ENCODE measurements around the gene NPLOC4.

NPLOC4 gene

GRCh38 chr17:81549031-81549557 lies 87.8 kb downstream of the NPLOC4 start:
- H3K36me3 ChIP-seq (ENCODE audit: control insufficient read depth, low read depth, low read length): peaks cover 43% of the 10 kb centered on the region
- no peak overlapping the region for H3K27ac ChIP-seq (ENCODE audit: low read length)
- no peak overlapping the region for H3K9ac ChIP-seq (ENCODE audit: low read length)

GRCh38 chr17:81547614-81547982 lies 89.3 kb downstream of the NPLOC4 start:
- H3K27ac ChIP-seq (ENCODE audit: low read length): no peak overlapping the region
- peaks cover 48% of the 10 kb centered on the region for H3K36me3 ChIP-seq (ENCODE audit: control insufficient read depth, low read depth, low read length)
- H3K4me3 ChIP-seq (ENCODE audit: low read length): no peak overlapping the region
- H3K9ac ChIP-seq (ENCODE audit: low read length): no peak overlapping the region
- no peaks in the 10 kb centered on the region for H3K4me1 ChIP-seq (ENCODE audit: control insufficient read depth, low read depth, low read length)
- no peaks in the 10 kb centered on the region for H3K9me3 ChIP-seq (ENCODE audit: control insufficient read depth, low read depth, low read length)
- no peaks in the 10 kb centered on the region for H3K27me3 ChIP-seq (ENCODE audit: control insufficient read depth, insufficient read depth, low read length)

More at GRCh38 chr17:81549031-81549557, 87.8 kb downstream of the NPLOC4 start:
- H3K4me1 ChIP-seq (ENCODE audit: control insufficient read depth, low read depth, low read length): peaks cover 6% of the 10 kb centered on the region
- H3K27me3 ChIP-seq (ENCODE audit: control insufficient read depth, insufficient read depth, low read length): no peaks in the 10 kb centered on the region
- no peaks in the 10 kb centered on the region for H3K9me3 ChIP-seq (ENCODE audit: control insufficient read depth, low read depth, low read length)
- no peak overlapping the region for H3K4me3 ChIP-seq (ENCODE audit: low read length)

GRCh38 chr17:81546906-81547613 lies 89.9 kb downstream of the NPLOC4 start:
- H3K27ac ChIP-seq (ENCODE audit: low read length): no peak overlapping the region
- no peaks in the 10 kb centered on the region for H3K4me1 ChIP-seq (ENCODE audit: control insufficient read depth, low read depth, low read length)
- H3K9ac ChIP-seq (ENCODE audit: low read length): no peak overlapping the region
- no peaks in the 10 kb centered on the region for H3K9me3 ChIP-seq (ENCODE audit: control insufficient read depth, low read depth, low read length)
- peaks cover 48% of the 10 kb centered on the region for H3K36me3 ChIP-seq (ENCODE audit: control insufficient read depth, low read depth, low read length)
- no peak overlapping the region for H3K4me3 ChIP-seq (ENCODE audit: low read length)
- no peaks in the 10 kb centered on the region for H3K27me3 ChIP-seq (ENCODE audit: control insufficient read depth, insufficient read depth, low read length)

- Histone ChIP-seq H3K27ac (ENCODE audit: low read length) (no peak overlapping the region), H3K36me3 (ENCODE audit: control insufficient read depth, low read depth, low read length) (peaks cover 49% of the 10 kb centered on the region), H3K9ac (ENCODE audit: low read length) (no peak overlapping the region), H3K9me3 (ENCODE audit: control insufficient read depth, low read depth, low read length) (no peaks in the 10 kb centered on the region), H3K4me3 (ENCODE audit: low read length) (no peak overlapping the region), H3K27me3 (ENCODE audit: control insufficient read depth, insufficient read depth, low read length) (no peaks in the 10 kb centered on the region), H3K4me1 (ENCODE audit: control insufficient read depth, low read depth, low read length) (no peaks in the 10 kb centered on the region)
Observed at GRCh38 chr17:81545160-81545949, 91.6 kb downstream of the NPLOC4 start.

GRCh38 chr17:81544281-81544974 lies 92.5 kb downstream of the NPLOC4 start:
- Histone ChIP-seq H3K27me3 (ENCODE audit: control insufficient read depth, insufficient read depth, low read length) (no peaks in the 10 kb centered on the region), H3K9ac (ENCODE audit: low read length) (no peak overlapping the region), H3K4me3 (ENCODE audit: low read length) (no peak overlapping the region), H3K36me3 (ENCODE audit: control insufficient read depth, low read depth, low read length) (peaks cover 40% of the 10 kb centered on the region), H3K9me3 (ENCODE audit: control insufficient read depth, low read depth, low read length) (no peaks in the 10 kb centered on the region), H3K27ac (ENCODE audit: low read length) (no peak overlapping the region), H3K4me1 (ENCODE audit: control insufficient read depth, low read depth, low read length) (no peaks in the 10 kb centered on the region)

GRCh38 chr17:81543756-81544155 lies 93.2 kb downstream of the NPLOC4 start:
- Histone ChIP-seq H3K36me3 (ENCODE audit: control insufficient read depth, low read depth, low read length) (peaks cover 35% of the 10 kb centered on the region), H3K27ac (ENCODE audit: low read length) (no peak overlapping the region), H3K9ac (ENCODE audit: low read length) (no peak overlapping the region), H3K4me3 (ENCODE audit: low read length) (no peak overlapping the region), H3K4me1 (ENCODE audit: control insufficient read depth, low read depth, low read length) (no peaks in the 10 kb centered on the region), H3K27me3 (ENCODE audit: control insufficient read depth, insufficient read depth, low read length) (no peaks in the 10 kb centered on the region), H3K9me3 (ENCODE audit: control insufficient read depth, low read depth, low read length) (no peaks in the 10 kb centered on the region)

- peaks cover 35% of the 10 kb centered on the region for H3K36me3 ChIP-seq (ENCODE audit: control insufficient read depth, low read depth, low read length)
- no peak overlapping the region for H3K27ac ChIP-seq (ENCODE audit: low read length)
- no peak overlapping the region for H3K9ac ChIP-seq (ENCODE audit: low read length)
- H3K4me1 ChIP-seq (ENCODE audit: control insufficient read depth, low read depth, low read length): no peaks in the 10 kb centered on the region
- no peaks in the 10 kb centered on the region for H3K9me3 ChIP-seq (ENCODE audit: control insufficient read depth, low read depth, low read length)
- H3K27me3 ChIP-seq (ENCODE audit: control insufficient read depth, insufficient read depth, low read length): no peaks in the 10 kb centered on the region
- no peak overlapping the region for H3K4me3 ChIP-seq (ENCODE audit: low read length)
Observed at GRCh38 chr17:81543339-81543675, 93.6 kb downstream of the NPLOC4 start.

GRCh38 chr17:81542431-81543338 lies 94.2 kb downstream of the NPLOC4 start:
- no peaks in the 10 kb centered on the region for H3K4me1 ChIP-seq (ENCODE audit: control insufficient read depth, low read depth, low read length)
- H3K27ac ChIP-seq (ENCODE audit: low read length): no peak overlapping the region
- no peak overlapping the region for H3K4me3 ChIP-seq (ENCODE audit: low read length)
- no peaks in the 10 kb centered on the region for H3K9me3 ChIP-seq (ENCODE audit: control insufficient read depth, low read depth, low read length)
- H3K36me3 ChIP-seq (ENCODE audit: control insufficient read depth, low read depth, low read length): peaks cover 31% of the 10 kb centered on the region
- H3K9ac ChIP-seq (ENCODE audit: low read length): no peak overlapping the region
- H3K27me3 ChIP-seq (ENCODE audit: control insufficient read depth, insufficient read depth, low read length): no peaks in the 10 kb centered on the region

- H3K27ac ChIP-seq (ENCODE audit: low read length): no peak overlapping the region
- H3K27me3 ChIP-seq (ENCODE audit: control insufficient read depth, insufficient read depth, low read length): peaks cover 3% of the 10 kb centered on the region
- no peak overlapping the region for H3K9ac ChIP-seq (ENCODE audit: low read length)
- no peaks in the 10 kb centered on the region for H3K9me3 ChIP-seq (ENCODE audit: control insufficient read depth, low read depth, low read length)
- H3K36me3 ChIP-seq (ENCODE audit: control insufficient read depth, low read depth, low read length): peaks cover 22% of the 10 kb centered on the region
- no peaks in the 10 kb centered on the region for H3K4me1 ChIP-seq (ENCODE audit: control insufficient read depth, low read depth, low read length)
- H3K4me3 ChIP-seq (ENCODE audit: low read length): no peak overlapping the region
Observed at GRCh38 chr17:81541123-81541522, 95.8 kb downstream of the NPLOC4 start.

- no peaks in the 10 kb centered on the region for H3K9me3 ChIP-seq (ENCODE audit: control insufficient read depth, low read depth, low read length)
- H3K27ac ChIP-seq (ENCODE audit: low read length): no peak overlapping the region
- no peaks in the 10 kb centered on the region for H3K4me1 ChIP-seq (ENCODE audit: control insufficient read depth, low read depth, low read length)
- H3K27me3 ChIP-seq (ENCODE audit: control insufficient read depth, insufficient read depth, low read length): peaks cover 7% of the 10 kb centered on the region
- no peak overlapping the region for H3K4me3 ChIP-seq (ENCODE audit: low read length)
- H3K9ac ChIP-seq (ENCODE audit: low read length): no peak overlapping the region
- H3K36me3 ChIP-seq (ENCODE audit: control insufficient read depth, low read depth, low read length): peaks cover 17% of the 10 kb centered on the region
Observed at GRCh38 chr17:81540676-81541027, 96.3 kb downstream of the NPLOC4 start.

All from iPS-18a (cell line).